Stimulated activated CD4-positive, alpha-beta T cell treated with anti-CD3 and anti-CD28 coated beads, TNF-alpha, amount 100 ng/mL, for 48 hours (primary cell): ENCODE data around the gene MYO7A.
A peak's percentile ranks its signal among the peaks of the same experiment; 100 is the strongest.

Experiments
- DNase-seq, 3 donors: peaks; one replicate each; pipeline ENCODE4 v3.0.0-alpha.2; 2020; ENCODE audit warnings: low read depth in 3 of 3

Gene MYO7A

DNA sequence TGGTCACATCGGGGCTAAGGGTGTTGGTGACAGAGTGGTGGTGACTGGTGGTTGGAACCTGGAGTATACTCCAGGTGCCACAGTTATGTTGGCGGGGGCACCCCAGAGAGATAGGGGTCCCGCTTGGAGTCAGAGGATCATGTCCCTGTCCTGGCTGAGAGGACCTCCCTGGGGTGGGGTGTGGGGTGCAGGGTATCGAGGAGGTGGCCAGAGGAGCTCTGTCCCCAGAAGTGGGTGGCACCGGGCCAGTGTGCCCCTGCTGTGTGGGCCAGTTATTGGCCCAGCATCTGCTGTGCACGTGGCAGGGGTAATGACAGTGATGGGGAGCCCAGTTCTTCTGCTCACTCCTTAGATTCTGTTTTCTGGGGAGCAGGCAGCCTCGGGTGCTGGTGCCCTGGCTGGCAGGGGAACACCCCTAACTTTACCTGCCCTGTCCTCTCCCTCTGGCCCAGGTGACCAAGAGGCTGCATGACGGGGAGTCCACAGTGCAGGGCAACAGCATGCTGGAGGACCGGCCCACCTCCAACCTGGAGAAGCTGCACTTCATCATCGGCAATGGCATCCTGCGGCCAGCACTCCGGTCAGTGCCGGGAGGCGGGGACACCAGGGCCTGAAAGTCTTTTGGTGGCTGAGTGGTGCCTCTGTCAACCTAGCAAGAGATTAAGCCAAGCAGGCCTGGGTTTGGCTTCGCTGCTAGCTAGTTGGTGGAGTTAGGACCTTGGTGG lies 56.3 kb downstream of the MYO7A start:
- DNase-seq = no peak

- DNase-seq = no peak
Measured at GRCh38 chr11:77186302-77186701, 58.3 kb downstream of the MYO7A start.

DNA sequence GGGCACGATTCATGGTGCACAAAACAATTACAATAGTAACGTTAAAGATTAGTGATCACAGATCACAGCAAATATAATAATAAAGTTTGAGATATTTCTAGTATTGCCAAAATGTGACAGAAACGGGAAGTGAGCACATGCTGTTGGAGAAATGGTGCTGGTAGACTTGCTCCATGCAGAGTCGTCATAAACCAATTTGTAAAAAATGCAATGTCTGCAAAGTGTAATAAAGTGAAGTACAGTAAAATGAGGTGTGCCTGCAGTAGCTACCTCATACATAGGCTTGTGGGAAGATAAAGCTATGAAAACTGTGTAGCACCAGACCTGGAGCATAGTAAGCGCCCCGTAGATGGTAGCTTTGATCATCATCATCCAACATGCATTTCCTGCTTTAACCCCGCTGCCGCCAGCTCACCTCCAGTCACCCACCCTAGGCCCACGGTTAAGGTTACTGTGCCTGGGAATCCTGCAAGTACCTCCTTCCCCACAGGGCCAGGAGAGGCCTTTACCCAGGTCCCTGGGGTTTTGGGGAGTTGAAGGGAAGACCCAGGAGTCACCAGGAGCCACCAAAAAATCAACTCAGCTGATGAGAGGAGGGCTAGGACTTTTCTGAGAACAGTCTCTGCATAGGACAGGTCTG lies 59.2 kb downstream of the MYO7A start:
- no peak for DNase-seq

GRCh38 chr11:77187776-77188632 lies 60.0 kb downstream of the MYO7A start:
- peak; percentile 40 to 54 (median 42) for DNase-seq

DNA sequence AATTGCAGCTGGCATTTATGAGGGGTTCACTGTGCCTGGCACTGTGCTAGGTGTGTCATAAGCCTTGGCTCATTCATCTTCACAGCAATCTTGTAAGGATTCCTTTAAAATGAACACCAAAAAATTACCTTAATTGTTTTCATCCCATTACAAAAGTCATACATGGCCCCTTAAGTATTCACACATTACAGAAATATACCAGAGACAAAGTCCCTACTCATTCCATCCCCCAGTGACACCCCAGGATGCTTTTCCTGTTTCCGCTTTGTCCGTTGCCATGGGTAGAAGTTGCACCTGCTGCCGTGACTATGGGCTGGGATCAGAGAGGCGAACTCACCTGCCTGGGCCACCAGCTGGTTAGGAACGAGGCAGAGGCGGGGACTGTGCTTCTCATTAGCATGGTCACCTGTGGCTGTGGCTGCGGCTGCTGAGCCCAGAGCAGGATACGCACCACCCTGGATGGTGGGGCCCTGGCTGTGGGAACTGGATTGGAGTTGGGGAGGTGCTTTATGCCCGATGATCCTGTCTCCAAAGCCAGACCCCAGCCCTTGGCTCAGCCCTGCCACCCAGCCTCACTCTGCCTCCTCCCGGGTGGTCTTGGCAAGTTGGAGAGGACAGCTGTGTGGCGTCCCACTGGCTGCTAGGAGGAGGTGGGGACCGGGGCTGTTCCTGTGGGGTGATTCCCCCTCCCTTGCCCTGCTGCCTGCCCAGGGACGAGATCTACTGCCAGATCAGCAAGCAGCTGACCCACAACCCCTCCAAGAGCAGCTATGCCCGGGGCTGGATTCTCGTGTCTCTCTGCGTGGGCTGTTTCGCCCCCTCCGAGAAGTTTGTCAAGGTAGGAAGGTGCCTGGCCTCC lies 60.8 kb downstream of the MYO7A start:
- no peak for DNase-seq

GRCh38 chr11:77189588-77190210 lies 61.7 kb downstream of the MYO7A start:
- DNase-seq = no peak

GRCh38 chr11:77190331-77191075 lies 62.5 kb downstream of the MYO7A start:
- no peak for DNase-seq

DNA sequence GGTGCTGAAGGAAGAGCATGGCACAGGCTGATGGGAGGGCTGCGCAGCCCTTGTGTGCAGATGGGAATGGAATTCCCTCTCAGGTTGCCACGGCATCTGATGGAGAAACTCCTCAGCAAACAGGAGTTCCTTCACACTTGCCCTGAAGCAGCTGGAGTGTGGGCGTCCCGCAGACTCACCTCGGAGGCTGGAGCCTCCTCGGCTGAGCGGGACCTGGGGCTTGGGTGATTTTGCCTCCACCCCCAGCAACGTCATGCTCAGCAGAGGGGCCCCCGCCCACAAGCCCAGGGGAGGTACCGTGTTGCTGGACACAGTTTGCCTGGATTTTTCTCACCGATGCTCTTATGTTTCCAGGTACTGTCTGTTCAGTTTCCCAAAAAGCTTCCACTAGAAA lies 63.4 kb downstream of the MYO7A start:
- no peak for DNase-seq

DNA sequence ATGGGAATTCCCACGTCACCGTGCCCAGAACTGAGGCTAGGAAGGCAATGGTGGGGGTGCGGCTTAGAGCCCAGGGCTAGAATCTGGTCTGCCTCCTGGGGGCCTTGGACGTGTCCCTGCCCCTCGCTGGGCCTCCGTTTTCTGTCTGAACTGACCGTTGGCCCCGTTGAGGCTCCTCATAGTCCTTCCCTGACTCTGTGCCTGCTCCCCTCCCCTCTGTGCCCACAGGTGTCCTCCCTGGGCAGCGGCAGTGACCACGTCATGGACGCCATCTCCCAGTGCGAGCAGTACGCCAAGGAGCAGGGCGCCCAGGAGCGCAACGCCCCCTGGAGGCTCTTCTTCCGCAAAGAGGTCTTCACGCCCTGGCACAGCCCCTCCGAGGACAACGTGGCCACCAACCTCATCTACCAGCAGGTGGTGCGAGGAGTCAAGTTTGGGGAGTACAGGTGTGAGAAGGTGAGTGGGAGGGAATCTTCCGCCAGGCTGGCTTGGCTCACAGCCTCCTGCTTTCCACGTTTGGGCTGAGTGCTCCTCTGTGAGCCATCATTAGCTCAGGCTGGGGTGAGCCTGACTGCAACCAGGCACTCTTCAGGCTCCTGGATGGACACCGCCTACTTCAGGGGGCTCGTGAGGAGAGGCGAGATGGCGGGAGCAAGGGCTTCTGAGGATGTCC lies 63.9 kb downstream of the MYO7A start:
- DNase-seq = peak; percentile 10 to 59 (median 42)

- DNase-seq = no peak
Measured at GRCh38 chr11:77193167-77193566, 65.1 kb downstream of the MYO7A start.

- DNase-seq = no peak
Measured at GRCh38 chr11:77193911-77194830, 66.1 kb downstream of the MYO7A start.

DNA sequence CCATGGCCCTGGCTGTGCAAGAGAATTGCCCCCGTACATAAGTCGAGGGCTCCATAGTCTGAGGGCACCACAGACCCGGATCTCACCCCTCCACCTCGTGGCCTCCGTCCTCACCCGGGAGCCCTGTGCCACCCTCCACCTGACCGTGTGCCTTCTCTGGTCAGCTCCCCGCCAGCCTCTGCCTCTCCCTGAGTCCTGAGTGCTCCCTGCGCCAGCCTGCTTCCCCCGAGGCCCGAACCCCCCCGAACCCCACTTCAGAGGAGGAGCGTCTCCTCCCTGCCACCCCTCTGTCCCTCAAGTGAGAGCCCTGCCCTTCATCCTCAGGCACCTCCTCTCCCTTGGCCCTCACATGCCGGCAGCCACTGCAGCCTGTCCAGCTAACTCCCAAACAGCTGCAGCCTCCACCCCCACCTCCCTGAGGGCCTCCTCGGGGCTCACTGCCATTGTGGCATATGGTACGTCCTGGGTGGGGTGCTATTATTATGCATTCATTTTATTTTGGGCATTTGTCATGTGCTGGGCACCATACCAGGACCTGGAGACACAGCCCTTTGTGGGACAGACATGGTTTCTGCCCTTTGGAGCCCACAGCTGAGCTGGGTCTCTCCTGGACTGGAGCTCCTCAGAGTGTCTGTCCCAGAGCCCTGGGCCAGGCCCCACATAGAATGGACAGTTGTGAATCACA lies 67.2 kb downstream of the MYO7A start:
- no peak for DNase-seq

DNA sequence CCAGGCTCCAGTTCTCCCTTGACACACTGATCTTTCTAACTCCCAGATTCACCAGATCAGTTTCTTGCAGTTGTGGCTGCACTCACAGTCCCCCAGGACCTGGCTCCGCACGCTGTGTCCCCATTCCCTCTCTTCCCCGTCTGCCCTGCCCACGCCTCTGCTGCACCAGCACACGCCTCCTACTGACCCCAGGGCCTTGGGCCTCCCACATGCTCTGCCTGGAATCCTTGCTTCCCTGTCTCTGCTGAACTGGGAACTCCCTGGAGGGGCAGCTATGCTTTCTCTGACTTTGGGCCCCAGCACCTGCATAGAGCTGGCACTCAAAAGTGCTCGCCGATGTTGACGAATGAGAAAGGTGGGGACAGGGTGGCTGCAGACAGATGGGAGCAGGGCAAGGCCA lies 68.9 kb downstream of the MYO7A start:
- no peak for DNase-seq

DNA sequence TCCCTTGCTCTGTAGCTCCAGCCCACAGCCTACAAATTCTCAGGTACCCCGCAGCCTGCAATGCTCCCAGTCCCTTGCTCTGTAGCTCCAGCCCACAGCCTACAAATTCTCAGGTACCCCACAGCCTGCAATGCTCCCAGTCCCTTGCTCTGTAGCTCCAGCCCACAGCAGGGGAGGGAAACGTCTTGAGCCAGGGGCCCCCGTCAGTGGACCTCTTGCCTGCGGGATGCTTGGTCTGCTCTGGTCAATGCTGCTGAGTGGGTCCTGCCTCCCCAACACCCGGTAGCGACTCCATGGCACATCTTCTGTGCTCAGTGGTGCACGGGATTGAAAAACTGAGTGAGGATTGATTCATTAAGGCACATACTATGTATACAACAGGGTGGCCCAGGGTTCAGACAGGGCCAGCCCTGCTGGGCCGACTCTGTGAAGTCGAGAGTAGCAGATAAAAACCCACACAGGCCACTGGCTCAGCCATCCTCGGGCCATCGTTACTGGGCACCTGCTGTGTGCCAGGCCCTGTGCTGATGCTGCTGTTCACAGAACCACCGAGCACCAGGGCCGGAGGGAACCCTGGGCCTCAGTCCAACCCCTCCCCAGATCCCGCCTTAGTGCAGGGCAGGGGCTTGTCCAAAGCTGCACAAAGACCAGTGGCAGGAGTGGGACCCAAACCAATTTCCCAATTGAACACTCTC lies 69.7 kb downstream of the MYO7A start:
- DNase-seq = no peak

GRCh38 chr11:77198440-77198849 lies 70.4 kb downstream of the MYO7A start:
- DNase-seq = peak in 2 of 3 donors; percentile 9 to 19

- DNase-seq = no peak
Measured at GRCh38 chr11:77199137-77199745, 71.2 kb downstream of the MYO7A start.
